ENCODE data around the gene SPG11. TPM values are rescaled to one million over a fixed set of nuclear protein-coding genes. Genes with fewer than 3 reads are reported as not detected.

The SPG11 gene
- total and polyA plus RNA-seq, 4 donors, result 17.3 to 65.3 (median 31.3) TPM

GRCh38 chr15:44623178-44623577, 40.3 kb downstream of the SPG11 start:
- TF ChIP-seq JUND (IDR thresholded peaks at IDR 0.05) (no peak), RAD21 (IDR thresholded peaks at IDR 0.05) (no peak), FOXA1 (IDR thresholded peaks at IDR 0.05) (no peak), RXRA (IDR thresholded peaks at IDR 0.05) (no peak), HNF4G (IDR thresholded peaks at IDR 0.05) (no peak), GABPA (IDR thresholded peaks at IDR 0.05 in 1 of 2, conservative IDR thresholded peaks at IDR 0.05 in 1 of 2) (no peak), FOXA2 (IDR thresholded peaks at IDR 0.05) (no peak), SP1 (IDR thresholded peaks at IDR 0.05) (no peak), ZBTB33 (IDR thresholded peaks at IDR 0.05) (no peak), REST (IDR thresholded peaks at IDR 0.05) (no peak), TAF1 (conservative IDR thresholded peaks at IDR 0.05) (no peak), CTCF (IDR thresholded peaks at IDR 0.05; ENCODE audit: low read depth, low read length, missing input control) (no peak), HNF4A (conservative IDR thresholded peaks at IDR 0.05) (no peak), ATF3 (IDR thresholded peaks at IDR 0.05) (no peak), NR2F2 (IDR thresholded peaks at IDR 0.05) (no peak), YY1 (IDR thresholded peaks at IDR 0.05) (no peak), MAX (IDR thresholded peaks at IDR 0.05) (no peak)
- Histone ChIP-seq H3K9ac (ENCODE audit: low read depth in 1 of 2, low read length in 2 of 2) (no peak overlapping the region), H3K9me3 (ENCODE audit: control insufficient read depth in 4 of 4, low read length in 3 of 4) (no peaks in the 10 kb centered on the region), H3K27ac (ENCODE audit: low read depth in 1 of 2, low read length in 2 of 2) (no peak overlapping the region), H3K4me1 (ENCODE audit: control insufficient read depth in 4 of 4, insufficient read depth in 4 of 4, low read length in 3 of 4) (no peaks in the 10 kb centered on the region), H3K4me3 (ENCODE audit: low read depth in 1 of 3, low read length in 3 of 3) (no peak overlapping the region), H3K27me3 (ENCODE audit: control insufficient read depth in 4 of 4, insufficient read depth in 4 of 4, low read length in 3 of 4) (no peaks in the 10 kb centered on the region), H3K36me3 (ENCODE audit: control insufficient read depth in 4 of 4, insufficient read depth in 3 of 4, low read depth in 1 of 4, low read length in 3 of 4) (peaks cover 9 to 51% (median 37%) of the 10 kb centered on the region in 4 donors)
- no peak for DNase-seq (ENCODE audit: low spot score)

GRCh38 chr15:44620081-44620480, 43.4 kb downstream of the SPG11 start:
- Histone ChIP-seq H3K27ac (ENCODE audit: low read depth in 1 of 2, low read length in 2 of 2) (no peak overlapping the region), H3K27me3 (ENCODE audit: control insufficient read depth in 4 of 4, insufficient read depth in 4 of 4, low read length in 3 of 4) (no peaks in the 10 kb centered on the region), H3K4me1 (ENCODE audit: control insufficient read depth in 4 of 4, insufficient read depth in 4 of 4, low read length in 3 of 4) (no peaks in the 10 kb centered on the region), H3K36me3 (ENCODE audit: control insufficient read depth in 4 of 4, insufficient read depth in 3 of 4, low read depth in 1 of 4, low read length in 3 of 4) (peaks cover 7 to 48% (median 38%) of the 10 kb centered on the region in 4 donors), H3K4me3 (ENCODE audit: low read depth in 1 of 3, low read length in 3 of 3) (no peak overlapping the region), H3K9ac (ENCODE audit: low read depth in 1 of 2, low read length in 2 of 2) (no peak overlapping the region), H3K9me3 (ENCODE audit: control insufficient read depth in 4 of 4, low read length in 3 of 4) (no peaks in the 10 kb centered on the region)
- WGBS, result 96% methylated on average over 1 of the region's 1 CpG
- no peak for DNase-seq (ENCODE audit: low spot score)
- TF ChIP-seq ZBTB33 (IDR thresholded peaks at IDR 0.05) (no peak), SP1 (IDR thresholded peaks at IDR 0.05) (no peak), FOXA2 (IDR thresholded peaks at IDR 0.05) (no peak), YY1 (IDR thresholded peaks at IDR 0.05) (no peak), RAD21 (IDR thresholded peaks at IDR 0.05) (no peak), FOXA1 (IDR thresholded peaks at IDR 0.05) (no peak), MAX (IDR thresholded peaks at IDR 0.05) (no peak), JUND (IDR thresholded peaks at IDR 0.05) (no peak), TAF1 (conservative IDR thresholded peaks at IDR 0.05) (no peak), RXRA (IDR thresholded peaks at IDR 0.05) (no peak), GABPA (IDR thresholded peaks at IDR 0.05 in 1 of 2, conservative IDR thresholded peaks at IDR 0.05 in 1 of 2) (no peak), HNF4A (conservative IDR thresholded peaks at IDR 0.05) (no peak), REST (IDR thresholded peaks at IDR 0.05) (no peak), EGR1 (IDR thresholded peaks at IDR 0.05; ENCODE audit: low read depth in 2 of 2) (no peak)
